A673 (cell line): ENCODE data around the gene EIF3L. TPM values are rescaled to one million over a fixed set of nuclear protein-coding genes. Genes with fewer than 3 reads are reported as not detected.

Experiments used
- BruUV-seq: library from RNA; stranded (reverse); fragments of 400-500 nt; replicated peaks from 2 replicates; lab custom pipeline; 2021; lab: Mats Ljungman, UMichigan
- CTCF ChIA-PET: fragments of 300-600 bp; sonication (Branson Sonifier 250); formaldehyde crosslinking; loops from one replicate; lab custom pipeline; 2022; ENCODE audit warnings: antibody characterized with exemption; lab: Charles Lee
- POLR2A ChIA-PET: fragments of 300-600 bp; sonication (Branson Sonifier 250); formaldehyde crosslinking; loops from one replicate; lab custom pipeline; 2022; ENCODE audit warnings: antibody characterized with exemption; ENCODE audit not compliant: low non-redundant PET; lab: Charles Lee
- DNase-seq: peaks from one replicate; pipeline ENCODE4 v3.0.0-alpha.2; 2015; ENCODE audit warnings: low spot score
- H3K27ac ChIP-seq: fragments of 200-600 bp; sonication (generic); 2 replicates; pipeline ENCODE4 v1.5.1; 2016; ENCODE audit warnings: mixed run types, low read depth, mild to moderate bottlenecking, mixed read lengths, antibody characterized with exemption, low read length; ENCODE audit not compliant: poor library complexity, severe bottlenecking
- H3K27me3 ChIP-seq: fragments of 200-600 bp; sonication (generic); replicated peaks from 2 replicates; pipeline ENCODE4 v1.6.1; 2017; ENCODE audit warnings: mixed run types, low read depth, mild to moderate bottlenecking, mixed read lengths, antibody characterized with exemption, low read length; ENCODE audit not compliant: insufficient read depth, poor library complexity
- H3K36me3 ChIP-seq: fragments of 200-600 bp; sonication (generic); 2 replicates; pipeline ENCODE4 v1.6.1; 2016; ENCODE audit warnings: mixed run types, mild to moderate bottlenecking, mixed read lengths, antibody characterized with exemption, low read length; ENCODE audit not compliant: insufficient read depth, poor library complexity, severe bottlenecking
- H3K4me1 ChIP-seq: fragments of 200-600 bp; sonication (generic); 2 replicates; pipeline ENCODE4 v1.6.1; 2017; ENCODE audit warnings: mixed run types, mild to moderate bottlenecking, mixed read lengths, antibody characterized with exemption, low read length; ENCODE audit not compliant: insufficient read depth, poor library complexity, severe bottlenecking
- H3K4me3 ChIP-seq: fragments of 200-600 bp; sonication (generic); 2 replicates; pipeline ENCODE4 v1.5.1; 2016; ENCODE audit warnings: low read depth, mixed run types, mild to moderate bottlenecking, mixed read lengths, low read length; ENCODE audit not compliant: poor library complexity, severe bottlenecking
- H3K9me3 ChIP-seq: fragments of 200-600 bp; sonication (generic); 2 replicates; pipeline ENCODE4 v1.6.1; 2016; ENCODE audit warnings: mixed run types, low read depth, mild to moderate bottlenecking, mixed read lengths, antibody characterized with exemption, low read length; ENCODE audit not compliant: poor library complexity, severe bottlenecking
- EZH2 ChIP-seq: fragments of 200-600 bp; sonication (generic); IDR thresholded peaks from 2 replicates; pipeline ENCODE4 v1.6.1; 2017; ENCODE audit warnings: borderline replicate concordance, low read depth, mild to moderate bottlenecking, mixed read lengths, antibody characterized with exemption, low read length; ENCODE audit not compliant: poor library complexity, severe bottlenecking
- intact Hi-C: fragments of 100-400 bp; cut with micrococcal nuclease; formaldehyde crosslinking; loops from one replicate; pipeline ENCODE4 v1.10.0; 2022; ENCODE audit not compliant: unreplicated experiment
- total RNA-seq: library from RNA; stranded (reverse); gene quantifications from 2 replicates; pipeline ENCODE4 v1.2.3, GENCODE V29; 2021
- TF ChIP-seq, protein P1 (sequence below): fragments of 300-800, 200-600 bp; sonication (generic); conservative IDR thresholded peaks from 2 replicates; pipeline ENCODE4 v1.5.1; 2017; ENCODE audit warnings: low read depth, mild to moderate bottlenecking, antibody characterized with exemption, low read length, moderate library complexity, mixed read lengths

Gene EIF3L
- total RNA-seq, 1 experiment from 2014 or later, result 492 TPM

DNA sequence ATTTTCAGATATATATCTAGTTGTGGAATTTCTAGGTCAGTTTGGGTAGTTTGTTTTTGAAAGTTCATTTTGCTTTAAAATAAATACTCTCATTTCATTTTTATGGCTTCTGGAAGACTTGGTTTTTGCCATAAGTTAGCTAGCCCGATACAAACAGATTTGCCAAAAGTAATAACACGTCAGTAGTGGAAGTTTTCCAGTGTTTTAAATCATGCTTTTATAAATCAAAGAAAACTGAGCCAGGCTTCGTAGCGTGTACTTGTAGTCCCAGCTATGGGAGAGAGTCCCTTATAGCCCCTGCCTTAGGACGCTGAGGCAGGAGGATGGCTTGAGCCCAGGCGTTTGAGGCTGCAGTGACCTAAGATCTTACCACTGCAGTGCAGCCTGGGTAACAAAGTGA, 35.2 kb downstream of the EIF3L start:
- no peaks in the 10 kb centered on the region for H3K27me3 ChIP-seq
- no peak overlapping the region for H3K4me3 ChIP-seq
- no peaks in the 10 kb centered on the region for H3K9me3 ChIP-seq
- H3K4me1 ChIP-seq, result peaks cover 3% of the 10 kb centered on the region
- POLR2A ChIA-PET, result no interaction called here
- no peak for DNase-seq
- intact Hi-C loops, result no loop called here
- H3K36me3 ChIP-seq, result peaks cover 72% of the 10 kb centered on the region
- CTCF ChIA-PET, result no interaction called here
- TF ChIP-seq, protein P1, sequence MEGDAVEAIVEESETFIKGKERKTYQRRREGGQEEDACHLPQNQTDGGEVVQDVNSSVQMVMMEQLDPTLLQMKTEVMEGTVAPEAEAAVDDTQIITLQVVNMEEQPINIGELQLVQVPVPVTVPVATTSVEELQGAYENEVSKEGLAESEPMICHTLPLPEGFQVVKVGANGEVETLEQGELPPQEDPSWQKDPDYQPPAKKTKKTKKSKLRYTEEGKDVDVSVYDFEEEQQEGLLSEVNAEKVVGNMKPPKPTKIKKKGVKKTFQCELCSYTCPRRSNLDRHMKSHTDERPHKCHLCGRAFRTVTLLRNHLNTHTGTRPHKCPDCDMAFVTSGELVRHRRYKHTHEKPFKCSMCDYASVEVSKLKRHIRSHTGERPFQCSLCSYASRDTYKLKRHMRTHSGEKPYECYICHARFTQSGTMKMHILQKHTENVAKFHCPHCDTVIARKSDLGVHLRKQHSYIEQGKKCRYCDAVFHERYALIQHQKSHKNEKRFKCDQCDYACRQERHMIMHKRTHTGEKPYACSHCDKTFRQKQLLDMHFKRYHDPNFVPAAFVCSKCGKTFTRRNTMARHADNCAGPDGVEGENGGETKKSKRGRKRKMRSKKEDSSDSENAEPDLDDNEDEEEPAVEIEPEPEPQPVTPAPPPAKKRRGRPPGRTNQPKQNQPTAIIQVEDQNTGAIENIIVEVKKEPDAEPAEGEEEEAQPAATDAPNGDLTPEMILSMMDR, result no peak
- no peak for TF ChIP-seq EZH2
- BruUV-seq, result no TSS peak
- no peak overlapping the region for H3K27ac ChIP-seq

DNA sequence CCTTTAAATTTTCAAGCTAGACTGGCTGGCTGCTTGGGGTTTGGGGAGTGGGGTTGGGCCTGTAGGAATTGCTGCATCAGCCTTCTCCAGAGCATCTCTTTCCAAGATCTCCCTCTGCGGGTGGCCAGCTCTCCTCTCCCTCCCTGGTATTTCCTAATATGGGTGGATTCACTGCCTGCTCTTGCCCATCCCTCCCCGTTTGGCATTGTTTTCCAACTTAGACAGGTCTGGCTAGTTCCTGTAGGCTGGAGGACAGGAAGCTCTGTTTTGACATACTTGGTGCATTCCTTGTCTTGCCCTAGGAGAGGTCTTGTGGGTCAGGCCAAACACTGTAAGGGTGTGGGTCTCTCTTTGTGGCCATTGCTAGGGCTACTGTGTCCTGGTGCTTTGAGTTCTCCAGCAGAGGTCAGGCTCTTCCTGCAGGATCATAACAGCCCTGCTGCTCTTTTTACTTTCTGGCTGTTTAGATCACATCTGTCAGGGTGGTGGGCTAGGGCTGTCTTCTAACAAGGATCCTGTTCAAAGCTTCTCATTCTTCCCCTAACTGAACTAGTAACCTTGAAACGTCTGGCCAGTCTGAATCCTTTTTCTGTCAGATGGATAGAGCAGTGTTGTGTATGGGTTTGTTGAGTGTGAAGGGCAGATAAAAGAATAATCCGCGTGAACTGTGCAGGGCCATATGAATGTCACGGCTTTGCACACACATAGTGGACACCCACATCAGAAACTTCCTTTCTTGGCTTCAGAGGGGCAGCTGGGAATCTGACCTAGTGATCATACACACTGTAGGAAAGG, 38.6 kb downstream of the EIF3L start:
- H3K36me3 ChIP-seq, result peaks cover 52% of the 10 kb centered on the region
- no peaks in the 10 kb centered on the region for H3K9me3 ChIP-seq
- TF ChIP-seq EZH2, result no peak
- H3K27me3 ChIP-seq, result no peaks in the 10 kb centered on the region
- H3K4me1 ChIP-seq, result no peaks in the 10 kb centered on the region
- POLR2A ChIA-PET, result interaction anchor here (0.6 kb wide), 1 partner anchor 83 kb away, joined by 4 read pairs; a partner anchor contains a TSS
- CTCF ChIA-PET, result interaction anchor here (0.6 kb wide), 1 partner anchor 41 kb away, joined by 3 read pairs; no protein-coding TSS in a partner anchor
- H3K4me3 ChIP-seq, result no peak overlapping the region
- BruUV-seq, result no TSS peak
- DNase-seq, result peak; percentile 64
- intact Hi-C loops, result no loop called here
- no peak overlapping the region for H3K27ac ChIP-seq

DNA sequence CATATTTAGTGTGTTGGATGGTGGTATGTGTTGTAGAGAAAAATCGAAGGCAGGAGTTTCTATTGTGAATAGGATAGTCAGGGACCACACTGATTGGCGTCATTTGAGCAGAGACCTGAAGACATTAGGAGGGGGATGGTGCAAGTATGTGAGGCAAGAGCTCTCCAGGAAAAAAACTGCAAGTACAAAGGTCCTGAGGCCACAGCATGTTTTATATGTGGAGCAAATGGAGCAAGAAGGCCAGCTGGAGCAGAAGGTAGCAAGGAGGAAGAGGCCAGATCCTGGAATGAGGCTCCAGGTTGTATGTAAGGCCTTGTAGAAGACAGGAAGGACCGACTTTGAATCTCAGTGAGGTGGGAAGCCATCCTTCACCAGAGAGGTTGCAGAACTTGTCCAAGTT, 42.7 kb downstream of the EIF3L start:
- ChIA-PET POLR2A (no interaction called here), CTCF (interaction anchor here (0.9 kb wide), 1 partner anchor 285 kb away, joined by 3 read pairs; no protein-coding TSS in a partner anchor)
- intact Hi-C loops, result no loop called here
- BruUV-seq, result TSS peak; percentile 17
- TF ChIP-seq, protein P1, result no peak
- TF ChIP-seq EZH2, result no peak
- Histone ChIP-seq H3K36me3 (peaks cover 30% of the 10 kb centered on the region), H3K27me3 (no peaks in the 10 kb centered on the region), H3K9me3 (no peaks in the 10 kb centered on the region), H3K4me1 (no peaks in the 10 kb centered on the region), H3K4me3 (no peak overlapping the region), H3K27ac (no peak overlapping the region)
- DNase-seq, result no peak
